GM21825 (cell line): ENCODE data around the gene PTPRD.

Source experiments
- ATAC-seq: cut with Tn5 transposase; IDR thresholded peaks from one replicate; pipeline ENCODE4 v1.9.1; 2021; ENCODE audit warnings: mild to moderate bottlenecking, moderate library complexity; ENCODE audit not compliant: unreplicated experiment

Gene PTPRD

GRCh38 chr9:10059044-10059443 is 553.8 kb downstream of the PTPRD start:
- no peak for ATAC-seq

GRCh38 chr9:10055886-10056395 is 556.9 kb downstream of the PTPRD start:
- no peak for ATAC-seq

- ATAC-seq, result no peak
Measured at GRCh38 chr9:10054456-10054855, 558.3 kb downstream of the PTPRD start.

GRCh38 chr9:10052916-10053315 is 559.9 kb downstream of the PTPRD start:
- ATAC-seq, result no peak

GRCh38 chr9:10052181-10052580 is 560.6 kb downstream of the PTPRD start:
- no peak for ATAC-seq

- no peak for ATAC-seq
Measured at GRCh38 chr9:10050016-10050415, 562.8 kb downstream of the PTPRD start.

- no peak for ATAC-seq
Measured at GRCh38 chr9:10048994-10049393, 563.8 kb downstream of the PTPRD start.

- no peak for ATAC-seq
Measured at GRCh38 chr9:10045598-10045997, 567.2 kb downstream of the PTPRD start.

- ATAC-seq, result no peak
Measured at GRCh38 chr9:10041726-10042229, 571.0 kb downstream of the PTPRD start.

GRCh38 chr9:10036095-10036494 is 576.7 kb downstream of the PTPRD start:
- ATAC-seq, result no peak

GRCh38 chr9:10032166-10032565 is 580.6 kb downstream of the PTPRD start:
- ATAC-seq, result no peak

GRCh38 chr9:10026443-10026984 is 586.3 kb downstream of the PTPRD start:
- no peak for ATAC-seq

- ATAC-seq, result no peak
Measured at GRCh38 chr9:10015755-10016154, 597.0 kb downstream of the PTPRD start.

- ATAC-seq, result no peak
Measured at GRCh38 chr9:10014889-10015288, 597.9 kb downstream of the PTPRD start.

- no peak for ATAC-seq
Measured at GRCh38 chr9:10009401-10009800, 603.4 kb downstream of the PTPRD start.

- ATAC-seq, result no peak
Measured at GRCh38 chr9:10008101-10008799, 604.6 kb downstream of the PTPRD start.

- ATAC-seq, result no peak
Measured at GRCh38 chr9:10007356-10007755, 605.4 kb downstream of the PTPRD start.

GRCh38 chr9:10005206-10005605 is 607.6 kb downstream of the PTPRD start:
- no peak for ATAC-seq

GRCh38 chr9:10003047-10003446 is 609.8 kb downstream of the PTPRD start:
- no peak for ATAC-seq

GRCh38 chr9:10000669-10001068 is 612.1 kb downstream of the PTPRD start:
- no peak for ATAC-seq

GRCh38 chr9:9998491-9999287 is 614.1 kb downstream of the PTPRD start:
- ATAC-seq, result peak; percentile 52

- no peak for ATAC-seq
Measured at GRCh38 chr9:9997585-9997984, 615.2 kb downstream of the PTPRD start.
